GM18861 (cell line): ENCODE results near the gene CDC37.
"Not testable (repeated sequence)": the region's sequence is repeated elsewhere in the genome, so short reads cannot be mapped to it uniquely, and the experiment has no call there.

Source experiments
- ATAC-seq: cut with Tn5 transposase; IDR thresholded peaks from one replicate; pipeline ENCODE4 v1.9.1; 2021; ENCODE audit not compliant: unreplicated experiment

The CDC37 gene

GRCh38 chr19:10419646-10420443 lies 16.5 kb upstream of the CDC37 start:
- ATAC-seq: no peak

- no peak for ATAC-seq
Measured at GRCh38 chr19:10419200-10419645, 15.9 kb upstream of the CDC37 start.

- no peak for ATAC-seq
Measured at GRCh38 chr19:10418485-10419199, 15.3 kb upstream of the CDC37 start.

GRCh38 chr19:10418235-10418484 lies 14.8 kb upstream of the CDC37 start:
- no peak for ATAC-seq

GRCh38 chr19:10417541-10418234 lies 14.3 kb upstream of the CDC37 start:
- ATAC-seq: no peak

GRCh38 chr19:10416380-10417257 lies 13.3 kb upstream of the CDC37 start:
- ATAC-seq: peak; percentile 44

- ATAC-seq: no peak
Measured at GRCh38 chr19:10416083-10416379, 12.7 kb upstream of the CDC37 start.

- peak; percentile 51 for ATAC-seq
Measured at GRCh38 chr19:10412257-10412977, 9.1 kb upstream of the CDC37 start.

- ATAC-seq: not testable (repeated sequence)
Measured at GRCh38 chr19:10411224-10411623, 7.9 kb upstream of the CDC37 start.

- no peak for ATAC-seq
Measured at GRCh38 chr19:10408511-10409283, 5.4 kb upstream of the CDC37 start.

GRCh38 chr19:10407096-10407495 lies 3.8 kb upstream of the CDC37 start:
- no peak for ATAC-seq

- no peak for ATAC-seq
Measured at GRCh38 chr19:10406191-10406590, 2.8 kb upstream of the CDC37 start.

- ATAC-seq: no peak
Measured at GRCh38 chr19:10404888-10405820, 1.8 kb upstream of the CDC37 start.

GRCh38 chr19:10402441-10403038 lies 802 bp downstream of the CDC37 start:
- ATAC-seq: no peak

- ATAC-seq: no peak
Measured at GRCh38 chr19:10399878-10400277, 3.5 kb downstream of the CDC37 start.

GRCh38 chr19:10399340-10399739 lies 4.0 kb downstream of the CDC37 start:
- ATAC-seq: not testable (repeated sequence)

- no peak for ATAC-seq
Measured at GRCh38 chr19:10398819-10399218, 4.5 kb downstream of the CDC37 start.

- ATAC-seq: no peak
Measured at GRCh38 chr19:10395917-10396316, 7.4 kb downstream of the CDC37 start.
